ENCODE results near the gene ZC3H7B.
"Not testable (repeated sequence)": the region's sequence is repeated elsewhere in the genome, so short reads cannot be mapped to it uniquely, and the experiment has no call there.

Gene ZC3H7B, protein sequence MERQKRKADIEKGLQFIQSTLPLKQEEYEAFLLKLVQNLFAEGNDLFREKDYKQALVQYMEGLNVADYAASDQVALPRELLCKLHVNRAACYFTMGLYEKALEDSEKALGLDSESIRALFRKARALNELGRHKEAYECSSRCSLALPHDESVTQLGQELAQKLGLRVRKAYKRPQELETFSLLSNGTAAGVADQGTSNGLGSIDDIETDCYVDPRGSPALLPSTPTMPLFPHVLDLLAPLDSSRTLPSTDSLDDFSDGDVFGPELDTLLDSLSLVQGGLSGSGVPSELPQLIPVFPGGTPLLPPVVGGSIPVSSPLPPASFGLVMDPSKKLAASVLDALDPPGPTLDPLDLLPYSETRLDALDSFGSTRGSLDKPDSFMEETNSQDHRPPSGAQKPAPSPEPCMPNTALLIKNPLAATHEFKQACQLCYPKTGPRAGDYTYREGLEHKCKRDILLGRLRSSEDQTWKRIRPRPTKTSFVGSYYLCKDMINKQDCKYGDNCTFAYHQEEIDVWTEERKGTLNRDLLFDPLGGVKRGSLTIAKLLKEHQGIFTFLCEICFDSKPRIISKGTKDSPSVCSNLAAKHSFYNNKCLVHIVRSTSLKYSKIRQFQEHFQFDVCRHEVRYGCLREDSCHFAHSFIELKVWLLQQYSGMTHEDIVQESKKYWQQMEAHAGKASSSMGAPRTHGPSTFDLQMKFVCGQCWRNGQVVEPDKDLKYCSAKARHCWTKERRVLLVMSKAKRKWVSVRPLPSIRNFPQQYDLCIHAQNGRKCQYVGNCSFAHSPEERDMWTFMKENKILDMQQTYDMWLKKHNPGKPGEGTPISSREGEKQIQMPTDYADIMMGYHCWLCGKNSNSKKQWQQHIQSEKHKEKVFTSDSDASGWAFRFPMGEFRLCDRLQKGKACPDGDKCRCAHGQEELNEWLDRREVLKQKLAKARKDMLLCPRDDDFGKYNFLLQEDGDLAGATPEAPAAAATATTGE

DNA sequence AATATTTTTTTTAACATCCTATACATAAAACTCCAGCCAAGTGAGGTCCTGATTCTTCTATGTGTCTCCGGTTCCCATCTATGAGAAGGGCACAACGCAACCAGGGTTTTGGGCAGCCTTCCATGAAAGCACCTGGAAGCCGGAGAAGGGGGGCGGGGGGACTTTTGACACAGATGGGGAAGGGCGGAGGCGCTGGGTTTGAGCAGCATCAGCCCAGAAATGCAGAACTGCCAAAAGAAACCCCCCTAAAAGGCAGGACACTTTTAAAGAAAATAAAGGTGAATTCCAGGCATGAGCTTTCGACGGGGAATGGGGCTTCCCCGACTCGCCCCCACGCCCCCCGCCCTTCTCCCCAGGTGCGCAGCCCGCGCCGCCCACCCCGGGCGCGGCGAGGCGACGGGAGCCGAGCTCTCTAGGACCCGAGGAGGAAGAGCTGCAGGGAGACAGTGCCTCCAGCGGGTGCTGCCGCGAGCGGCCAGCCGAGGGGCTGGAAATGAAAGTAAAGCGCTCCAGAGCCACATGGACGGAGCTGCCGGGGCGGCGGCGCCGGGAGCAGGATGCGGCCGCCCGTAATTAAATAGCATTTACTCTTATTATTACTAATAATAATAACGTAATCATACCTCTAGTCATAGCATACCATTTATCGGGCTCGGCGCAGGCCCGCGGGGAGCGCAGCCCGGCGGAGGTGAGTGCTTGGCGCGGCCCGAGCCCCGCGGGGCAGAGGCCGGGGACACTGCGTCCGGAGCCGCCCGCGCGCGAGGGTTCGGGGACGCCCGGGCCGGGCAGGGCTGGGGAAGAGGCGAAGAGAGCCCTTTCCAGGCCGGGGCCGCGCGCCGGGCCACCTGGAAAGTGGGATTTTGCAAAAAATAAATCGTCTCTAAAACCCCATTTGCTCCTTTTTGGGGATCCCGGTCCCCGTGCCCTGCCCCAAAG lies at the start of gene ZC3H7B:
Gene ZC3H7B, plus strand, starts transcription at position 441 of the 936 bp plus-strand sequence. CDS start 19,136 bp downstream, outside the sequence.
- DNase-seq (ENCODE audit: low read depth): peak; percentile 88

DNA sequence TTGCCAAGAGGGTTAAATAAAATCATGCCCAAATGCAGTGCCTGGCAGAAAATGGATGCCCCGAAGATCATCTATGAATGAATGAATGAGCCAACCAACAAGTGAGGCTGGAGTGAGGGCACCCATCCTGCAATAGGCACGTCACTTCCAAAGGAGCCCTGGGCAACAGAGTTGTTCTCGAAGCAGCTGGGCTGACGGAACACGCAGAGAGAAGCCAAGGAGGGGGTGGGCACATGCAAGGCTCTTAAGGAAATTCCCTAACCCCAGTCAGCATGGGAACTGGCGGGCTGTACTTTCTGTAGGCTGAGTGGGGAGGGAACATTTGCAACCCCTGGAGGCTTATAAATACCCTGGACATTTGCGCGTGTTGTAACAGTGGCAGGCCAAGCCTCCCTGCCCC lies 49.0 kb upstream of the ZC3H7B start:
- no peak for DNase-seq (ENCODE audit: low read depth)

DNA sequence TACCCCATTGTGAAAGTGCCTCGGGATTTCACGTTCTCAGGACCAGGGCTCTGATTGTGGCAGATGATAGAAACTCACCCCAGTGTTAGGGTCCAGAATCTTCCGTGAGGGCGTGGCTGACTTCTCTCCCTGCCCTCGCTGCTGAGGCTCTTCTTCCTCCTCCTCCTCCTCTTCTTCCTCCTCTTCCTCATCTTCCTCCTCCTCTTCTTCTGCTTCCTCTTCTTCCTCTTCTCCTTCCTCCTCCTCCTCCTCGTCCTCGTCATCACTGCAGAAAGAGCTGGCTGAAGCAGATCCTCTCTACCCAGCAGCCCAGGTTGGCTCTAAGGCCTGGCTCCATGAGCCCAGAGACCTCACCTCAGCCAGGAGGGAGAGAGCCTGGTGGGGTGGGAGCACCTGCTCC lies 47.1 kb upstream of the ZC3H7B start:
- DNase-seq (ENCODE audit: low read depth): no peak

DNA sequence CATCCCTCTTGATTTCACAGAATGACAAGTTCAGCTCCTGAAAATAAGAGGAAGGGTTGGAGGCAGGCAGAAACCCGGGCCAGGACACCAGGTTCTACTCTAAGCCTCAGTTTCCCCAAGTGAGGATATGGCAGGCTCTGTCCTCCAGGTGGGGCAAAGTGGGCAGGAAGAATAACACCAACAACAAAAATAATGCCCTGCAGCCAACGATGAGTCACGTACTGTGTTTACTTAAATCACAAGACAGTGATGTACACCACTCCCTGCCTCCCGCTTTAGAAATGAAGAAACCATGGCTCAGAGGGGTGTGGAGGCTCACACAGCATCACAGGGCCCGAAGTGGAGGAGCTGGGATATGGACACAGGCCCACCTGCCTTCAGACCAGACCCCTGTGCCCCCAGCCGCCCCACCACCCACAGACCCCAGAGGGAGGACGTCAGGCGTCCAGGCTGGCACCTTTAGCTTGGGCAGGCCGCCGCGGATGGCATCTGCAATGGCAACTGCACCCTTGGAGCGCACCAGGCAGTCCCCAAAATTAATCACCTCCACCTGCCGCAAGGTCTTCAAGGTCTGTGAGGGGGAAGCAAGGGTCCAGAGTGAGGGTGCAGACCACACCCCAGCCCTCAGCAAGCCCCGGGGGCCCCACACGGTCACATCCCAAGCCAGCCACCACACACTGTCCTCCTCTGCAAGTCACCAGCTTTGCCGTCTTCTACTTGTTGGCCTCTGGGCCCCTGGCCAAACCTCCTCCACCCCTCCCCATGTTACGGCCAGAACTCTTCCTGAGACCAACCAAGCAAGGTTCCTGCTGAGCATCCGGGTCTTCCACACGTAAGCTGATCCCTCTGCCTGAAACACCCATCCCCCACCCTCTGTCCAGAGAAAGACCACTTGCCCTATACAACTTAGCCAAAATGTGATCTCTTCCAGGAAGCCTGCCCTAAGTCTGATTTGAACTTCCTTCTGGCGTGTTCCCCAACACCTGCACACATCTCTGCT lies 44.8 kb upstream of the ZC3H7B start:
- peak; percentile 94 for DNase-seq (ENCODE audit: low read depth)

DNA sequence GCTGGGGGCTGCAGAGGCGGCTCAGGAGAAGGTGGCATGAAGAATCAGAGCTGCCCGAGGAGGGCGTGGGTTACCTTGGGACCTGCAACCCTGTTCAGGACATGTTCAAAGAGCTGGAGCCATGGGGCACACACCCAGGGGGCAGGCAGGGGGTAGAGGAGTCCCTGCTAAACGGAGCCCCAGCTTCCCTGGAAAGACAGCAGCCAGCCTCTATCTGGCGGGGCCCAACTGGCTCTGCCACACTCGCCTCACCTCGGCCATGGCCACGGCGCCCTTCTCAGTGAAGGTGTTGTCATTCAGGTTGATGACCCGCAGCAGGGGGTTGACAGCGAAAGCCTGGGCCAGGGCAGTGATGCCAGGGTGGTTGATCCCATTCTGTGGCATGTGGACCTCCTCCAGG lies 43.6 kb upstream of the ZC3H7B start:
- DNase-seq (ENCODE audit: low read depth): no peak

DNA sequence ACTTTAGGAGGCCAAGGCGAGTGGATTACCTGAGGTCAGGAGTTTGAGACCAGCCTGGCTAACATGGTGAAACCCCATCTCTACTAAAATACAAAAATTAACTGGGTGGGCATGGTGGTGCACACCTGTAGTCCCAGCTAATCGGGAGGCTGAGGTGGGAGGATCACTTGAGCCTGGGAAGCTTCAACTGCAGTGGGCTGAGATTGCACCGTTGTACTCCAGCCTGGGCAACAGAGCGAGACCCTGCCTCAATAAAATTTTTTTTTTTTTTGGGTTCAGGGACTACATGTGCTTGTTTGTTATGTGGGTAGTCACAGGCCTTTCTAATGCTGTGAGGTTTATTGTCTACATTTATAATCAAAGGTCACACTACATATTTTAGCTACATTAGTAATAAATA lies 41.6 kb upstream of the ZC3H7B start:
- DNase-seq (ENCODE audit: low read depth): not testable (repeated sequence)

DNA sequence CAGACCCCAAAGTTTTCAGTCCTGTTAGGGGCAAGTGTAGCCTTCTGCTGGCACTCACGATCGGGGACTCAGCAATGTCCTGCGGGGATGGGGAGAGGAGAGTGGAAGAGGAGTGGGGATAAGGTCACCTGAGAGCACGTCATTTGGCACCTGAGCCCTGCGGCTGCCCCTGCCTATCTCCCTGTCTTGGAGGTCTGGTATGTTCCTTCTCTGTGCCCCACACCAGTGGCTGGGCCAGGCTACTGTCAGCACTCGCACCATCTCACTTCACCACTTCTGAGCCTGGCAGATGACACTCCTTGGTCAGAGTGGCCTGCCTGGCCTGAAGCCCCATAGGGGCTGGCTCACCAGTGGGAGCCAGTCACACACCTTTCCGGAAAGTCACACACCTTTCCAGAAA lies 40.5 kb upstream of the ZC3H7B start:
- DNase-seq (ENCODE audit: low read depth): no peak

DNA sequence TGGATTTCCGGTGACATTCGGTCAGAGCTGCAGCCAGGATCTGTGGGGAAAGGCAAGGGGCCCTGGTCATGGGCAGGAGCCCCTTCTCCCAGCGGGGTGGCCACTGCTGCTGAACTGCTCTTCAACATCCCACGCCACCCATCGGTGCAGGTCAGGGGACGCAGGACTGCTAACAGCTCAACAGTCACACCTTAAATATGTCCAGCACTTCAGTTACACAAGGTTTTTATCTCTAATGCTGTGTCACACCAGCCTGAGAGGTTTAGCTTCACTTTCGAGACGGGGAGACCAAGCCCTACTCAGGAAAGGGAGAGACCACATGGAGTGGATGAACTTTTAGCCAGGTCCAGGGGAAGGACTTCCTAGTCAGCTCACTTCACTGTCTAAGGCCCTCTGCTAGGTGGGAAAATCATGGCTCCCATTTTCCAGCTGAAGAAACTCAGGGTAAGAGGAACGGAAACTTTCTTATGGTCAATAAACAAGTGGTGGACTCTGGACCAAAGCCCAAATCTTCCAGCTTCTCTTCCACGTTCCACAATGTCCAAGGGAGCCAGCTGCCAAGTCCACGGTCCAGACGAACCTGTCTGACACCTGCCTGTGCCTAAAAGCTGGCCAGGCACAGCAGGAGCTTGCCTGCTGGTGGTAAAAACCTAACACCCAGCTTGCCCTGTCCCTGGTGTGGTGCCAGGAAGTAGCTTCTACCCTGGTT lies 39.6 kb upstream of the ZC3H7B start:
- no peak for DNase-seq (ENCODE audit: low read depth)

DNA sequence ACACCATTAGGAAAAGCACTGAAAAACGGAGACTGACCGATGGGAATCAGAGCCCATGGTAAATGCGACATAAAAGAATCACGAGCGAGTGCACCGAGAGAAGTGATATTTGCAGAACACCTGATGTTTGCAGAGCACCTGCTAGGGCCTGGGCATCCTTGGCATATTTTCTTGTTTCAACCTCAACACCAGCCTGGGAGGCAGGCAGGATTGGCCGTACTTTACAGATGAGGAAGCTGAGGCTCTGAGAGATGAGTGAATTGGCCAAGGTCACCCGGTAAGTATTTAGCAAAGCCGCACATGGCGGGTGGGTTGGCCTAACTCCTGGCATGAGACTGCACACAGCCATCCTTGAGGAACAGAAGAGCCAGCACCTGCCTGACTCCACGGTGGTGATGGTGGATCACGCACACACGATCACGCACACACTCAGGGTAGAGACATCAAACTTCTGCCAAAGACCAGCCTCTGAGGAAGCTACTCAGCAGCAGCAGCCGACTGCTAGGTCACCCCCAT lies 39.0 kb upstream of the ZC3H7B start:
- DNase-seq (ENCODE audit: low read depth): no peak

DNA sequence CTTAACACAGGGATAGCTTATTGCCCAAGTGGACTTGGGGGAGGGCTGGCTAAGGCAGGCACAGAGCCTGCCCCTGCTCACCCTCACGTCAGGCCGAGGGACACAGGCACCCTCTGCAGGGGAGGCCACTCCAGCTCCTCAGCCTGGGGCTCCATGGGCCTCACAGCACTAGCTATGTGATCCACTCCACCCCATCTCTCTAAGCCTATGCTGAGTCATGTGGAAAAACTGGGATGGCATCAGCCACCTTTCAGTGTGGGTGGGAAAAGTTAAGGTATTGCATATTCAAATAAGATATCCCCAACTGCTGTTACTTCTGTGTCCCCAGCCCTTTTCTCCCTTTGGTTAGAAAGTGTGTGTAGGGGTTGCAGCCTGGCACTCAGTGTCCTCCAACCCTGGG lies 37.6 kb upstream of the ZC3H7B start:
- DNase-seq (ENCODE audit: low read depth): no peak

DNA sequence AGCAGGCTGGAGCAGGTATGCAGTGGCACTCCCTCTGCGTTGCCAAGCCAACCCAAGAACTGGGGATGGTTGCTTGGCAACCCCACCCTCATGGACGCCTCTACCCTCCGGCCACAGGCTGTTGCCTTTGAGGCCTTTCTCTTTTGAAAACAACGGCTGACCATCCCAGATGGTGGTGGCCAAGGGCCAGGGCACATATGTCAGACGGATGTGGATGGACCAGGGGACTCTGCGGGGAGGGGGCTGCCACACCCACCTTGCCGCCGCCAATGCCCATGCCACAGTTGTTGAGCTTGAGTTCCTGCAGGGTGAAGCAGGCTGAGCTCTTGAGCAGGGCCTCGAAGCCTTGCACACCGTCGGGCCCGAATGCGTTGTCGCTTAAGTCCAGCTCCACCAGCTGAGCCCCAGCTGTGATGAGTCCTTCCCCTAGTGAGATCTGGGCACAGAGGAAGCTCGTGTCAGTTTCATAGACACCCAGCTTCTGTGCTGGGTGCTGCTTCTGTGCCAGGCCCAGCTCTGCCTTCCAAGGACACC lies 36.9 kb upstream of the ZC3H7B start:
- no peak for DNase-seq (ENCODE audit: low read depth)

DNA sequence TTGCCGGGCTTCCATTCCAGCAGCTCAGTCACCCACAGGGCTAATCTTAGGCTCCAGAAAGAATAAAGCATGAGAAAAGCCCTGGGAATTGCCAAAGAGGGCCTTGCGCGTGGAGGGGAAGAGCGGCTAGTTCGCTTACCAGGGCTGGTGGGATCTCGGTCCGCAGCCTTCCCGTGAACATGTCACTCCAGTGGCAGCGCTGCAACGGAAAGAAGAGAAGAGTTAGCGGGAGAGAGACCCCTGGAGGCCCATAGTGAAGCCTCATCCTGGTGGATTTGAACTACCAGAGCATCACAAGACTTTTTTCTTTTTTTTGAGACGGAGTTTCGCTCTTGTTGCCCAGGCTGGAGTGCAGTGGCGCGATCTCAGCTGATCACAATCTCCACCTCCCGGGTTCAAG lies 33.4 kb upstream of the ZC3H7B start:
- DNase-seq (ENCODE audit: low read depth): no peak

DNA sequence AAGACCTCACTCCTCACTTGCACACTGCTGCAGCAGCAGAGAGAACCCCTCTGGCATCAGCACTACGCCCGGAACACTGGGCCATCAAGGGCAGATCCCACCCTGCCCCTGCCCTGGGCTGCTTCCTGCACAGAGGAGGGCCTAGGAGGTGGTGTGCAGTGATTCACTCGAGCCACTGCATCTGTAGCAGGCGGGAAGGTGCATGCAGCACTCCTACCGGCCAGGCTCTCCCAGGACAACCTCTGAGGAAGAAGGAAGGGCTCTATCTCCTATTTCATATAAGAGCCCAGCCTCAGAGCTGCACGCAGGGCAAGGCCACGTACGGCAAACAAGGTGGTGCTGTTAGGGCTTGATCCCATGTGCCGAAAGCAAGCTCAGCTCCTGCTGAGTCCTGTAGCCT lies 29.5 kb upstream of the ZC3H7B start:
- DNase-seq (ENCODE audit: low read depth): no peak

DNA sequence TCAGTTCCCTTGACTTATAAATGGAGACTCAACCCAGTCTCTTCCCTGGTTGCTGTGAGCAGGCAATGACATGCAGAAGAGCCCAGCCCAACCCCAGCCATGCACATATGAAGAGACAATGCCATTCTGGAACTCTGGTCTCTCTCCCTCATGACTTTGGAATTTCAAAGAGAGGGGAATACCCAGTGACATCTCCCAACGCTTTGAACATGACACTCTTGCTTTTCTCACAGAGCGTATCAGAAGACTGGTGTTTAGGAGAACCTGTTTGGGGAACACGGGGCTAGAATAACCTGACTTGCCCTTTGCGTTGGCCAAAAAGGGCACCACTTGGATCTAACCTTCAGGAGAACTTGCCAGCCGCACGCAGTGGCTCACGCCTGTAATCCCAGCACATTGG lies 28.2 kb upstream of the ZC3H7B start:
- no peak for DNase-seq (ENCODE audit: low read depth)

DNA sequence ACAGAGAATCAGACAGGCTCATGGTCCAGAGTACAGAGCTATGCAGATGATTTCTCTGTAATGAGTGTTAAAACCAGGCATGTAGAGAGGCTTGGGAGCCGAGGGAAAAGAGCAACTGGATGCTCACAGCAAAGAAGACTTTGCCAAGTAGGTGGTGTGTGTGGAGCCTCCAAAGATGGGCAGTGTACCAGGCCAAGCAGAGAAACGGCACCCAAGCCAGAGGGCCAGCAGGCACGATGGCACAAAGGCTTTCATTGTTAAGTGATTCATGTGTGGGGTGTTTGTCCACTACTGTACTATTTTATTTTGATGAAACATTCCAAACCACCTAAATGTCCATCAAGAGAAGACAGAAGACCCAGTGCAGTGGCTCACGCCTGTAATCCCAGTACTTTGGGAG lies 26.5 kb upstream of the ZC3H7B start:
- no peak for DNase-seq (ENCODE audit: low read depth)

DNA sequence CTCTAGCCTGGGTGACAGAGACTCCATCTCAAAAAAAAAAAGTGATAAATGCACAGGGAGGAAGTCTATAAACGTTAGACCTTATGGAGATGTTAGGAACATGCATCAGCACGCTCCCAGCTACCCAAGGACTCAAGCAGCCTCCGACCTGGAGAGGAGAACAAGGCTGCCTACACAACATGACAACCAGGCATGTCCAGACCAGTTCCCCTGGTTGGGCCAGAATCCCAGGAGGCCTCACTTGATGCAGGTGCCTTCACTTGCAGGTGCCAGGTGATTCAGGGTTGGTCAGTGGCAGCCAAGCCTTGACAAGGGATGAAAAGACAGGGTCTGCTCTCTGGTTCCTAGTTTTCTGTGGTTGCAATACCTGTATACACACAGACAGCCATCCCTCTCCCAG lies 21.3 kb upstream of the ZC3H7B start:
- DNase-seq (ENCODE audit: low read depth): no peak

DNA sequence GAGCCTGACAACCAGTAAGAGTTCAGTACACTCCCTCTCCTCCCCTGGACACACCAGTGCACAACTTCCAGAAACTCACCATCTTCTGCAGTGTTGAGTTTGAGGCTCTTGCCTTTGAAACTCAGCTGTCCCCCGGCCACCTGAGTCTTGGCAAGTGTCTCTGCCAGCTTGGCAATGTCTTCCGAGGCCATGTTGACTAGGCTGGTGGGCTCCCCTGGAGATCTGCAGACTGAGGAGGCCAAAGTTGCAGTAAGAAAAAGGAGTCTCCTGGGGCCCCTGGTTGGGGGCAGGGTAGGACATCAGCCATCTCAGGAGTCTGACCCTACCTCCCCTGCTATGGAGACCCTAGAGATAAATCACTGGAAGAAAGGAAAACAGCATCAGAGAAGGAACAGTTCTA lies 20.5 kb upstream of the ZC3H7B start:
- DNase-seq (ENCODE audit: low read depth): no peak

DNA sequence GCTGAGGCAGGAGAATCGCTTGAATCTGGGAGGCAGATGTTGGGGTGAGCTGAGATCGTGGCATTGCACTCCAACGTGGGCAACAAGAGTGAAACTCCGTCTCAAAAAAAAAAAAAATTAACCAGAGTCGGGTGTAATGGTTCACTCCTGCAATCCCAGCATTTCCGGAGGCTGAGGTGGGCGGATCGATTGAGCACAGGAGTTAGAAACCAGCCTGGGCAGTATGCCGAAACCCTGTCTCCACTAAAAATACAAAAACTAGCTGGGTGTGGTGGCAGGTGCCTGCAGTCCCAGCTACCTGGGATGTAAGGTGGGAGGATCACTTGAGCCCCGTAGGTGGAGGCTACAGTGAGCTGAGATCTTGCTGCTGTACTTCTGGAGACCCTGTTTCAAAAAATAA lies 16.9 kb upstream of the ZC3H7B start:
- no peak for DNase-seq (ENCODE audit: low read depth)

DNA sequence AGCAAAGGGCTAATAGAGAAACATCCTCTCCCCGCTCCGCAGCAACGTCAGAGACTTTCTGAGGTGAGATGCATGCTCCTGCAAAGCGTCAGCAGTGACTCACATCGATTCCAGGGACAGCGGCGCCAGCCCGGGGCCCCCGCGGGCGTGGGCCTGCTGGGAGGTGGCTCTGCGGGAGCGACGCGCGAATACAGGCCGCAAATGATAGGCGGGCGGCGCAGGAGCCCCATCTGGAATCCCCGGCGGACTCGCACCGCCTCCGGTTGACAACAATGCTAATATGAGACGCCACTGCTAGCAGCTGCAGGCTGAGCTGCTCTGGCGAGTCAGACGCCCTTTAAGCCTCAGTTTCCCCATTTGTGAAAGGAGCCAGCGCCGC lies 15.9 kb upstream of the ZC3H7B start:
- peak; percentile 98 for DNase-seq (ENCODE audit: low read depth)

Data from ELR (cell line).